Measurements from ENCODE around the gene HGFAC.

- TF ChIP-seq CTCF (IDR thresholded peaks at IDR 0.05): no peak
- no peak for TF ChIP-seq POLR2A (IDR thresholded peaks at IDR 0.05)
Measured at GRCh38 chr4:3462790-3463415, 21.1 kb downstream of the HGFAC start, which contains the start of gene DOK7.

All from thyroid gland (tissue), 4 donors.